ENCODE data around the gene ELANE. TPM values are rescaled to one million over a fixed set of nuclear protein-coding genes. Genes with fewer than 3 reads are reported as not detected.
A peak's percentile ranks its signal among the peaks of the same experiment; 100 is the strongest.

Gene ELANE
- 1.6 TPM for total RNA-seq
- long read RNA-seq, partial matches to known transcripts = 0 of 3 reads
- long read RNA-seq, other reads (novel, unspliced or antisense) = 3 of 3 reads

DNA sequence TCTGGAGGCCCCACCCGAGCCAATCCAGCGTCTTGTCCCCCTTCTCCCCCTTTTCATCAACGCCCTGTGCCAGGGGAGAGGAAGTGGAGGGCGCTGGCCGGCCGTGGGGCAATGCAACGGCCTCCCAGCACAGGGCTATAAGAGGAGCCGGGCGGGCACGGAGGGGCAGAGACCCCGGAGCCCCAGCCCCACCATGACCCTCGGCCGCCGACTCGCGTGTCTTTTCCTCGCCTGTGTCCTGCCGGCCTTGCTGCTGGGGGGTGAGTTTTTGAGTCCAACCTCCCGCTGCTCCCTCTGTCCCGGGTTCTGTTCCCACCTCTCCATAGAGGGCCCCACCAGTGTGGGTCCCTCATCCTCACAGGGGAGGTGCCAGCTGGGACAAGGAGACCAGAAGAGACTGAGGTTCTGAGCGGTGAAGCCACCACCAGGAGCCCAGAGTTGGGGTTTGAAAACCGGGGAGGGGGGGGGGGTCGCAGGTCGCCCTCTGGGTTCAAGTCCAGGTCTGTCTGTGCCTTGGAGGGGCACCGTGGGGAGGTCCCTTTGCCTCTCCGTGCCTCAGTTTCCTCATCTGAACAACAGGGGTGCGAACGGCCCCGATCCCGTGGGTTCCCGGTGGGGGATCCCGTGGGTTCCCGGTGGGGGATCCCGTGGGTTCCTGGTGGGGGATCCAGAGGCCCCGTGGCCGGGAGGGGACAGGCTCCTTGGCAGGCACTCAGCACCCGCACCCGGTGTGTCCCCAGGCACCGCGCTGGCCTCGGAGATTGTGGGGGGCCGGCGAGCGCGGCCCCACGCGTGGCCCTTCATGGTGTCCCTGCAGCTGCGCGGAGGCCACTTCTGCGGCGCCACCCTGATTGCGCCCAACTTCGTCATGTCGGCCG is at the start of gene ELANE:
TSS of gene ELANE (plus strand) at position 168 of the 878 bp plus-strand sequence. CDS start at position 194, 26 bp downstream.
- intact Hi-C loops (cut with DNase I) = no loop called here
- ATAC-seq (no peak), DNase-seq (ENCODE audit: missing footprints) (no peak)

DNA sequence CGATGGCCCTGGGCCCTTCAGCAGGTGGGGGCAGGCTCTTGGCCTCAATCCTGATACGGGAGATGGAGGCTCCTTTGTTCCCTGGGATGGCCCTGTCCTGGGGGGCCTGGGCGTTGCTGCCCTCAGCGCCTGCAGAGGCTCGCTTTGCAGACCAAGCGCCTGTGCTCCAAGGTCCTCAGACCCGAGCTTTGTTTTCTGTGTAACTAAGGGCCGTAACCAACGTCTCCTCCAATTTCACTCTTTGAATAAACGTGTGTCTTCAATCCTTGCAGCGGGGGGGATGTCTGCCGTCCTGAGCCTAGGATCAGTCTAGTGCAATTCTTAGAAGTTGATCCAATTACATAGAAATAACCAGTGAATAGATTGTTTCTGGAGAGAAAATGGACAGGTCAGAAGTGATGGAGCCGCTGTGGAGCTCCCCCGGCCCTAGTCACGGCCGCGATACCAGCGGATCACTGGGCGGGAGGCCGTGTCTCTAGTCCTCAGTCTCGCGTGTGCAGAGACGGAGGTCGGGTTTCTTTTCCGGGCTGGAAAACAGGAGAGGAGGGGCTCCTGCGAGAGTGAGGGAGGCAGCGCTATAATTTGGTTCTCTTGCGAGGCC is 49.5 kb upstream of the ELANE start:
- DNase-seq (ENCODE audit: missing footprints) = no peak
- intact Hi-C loops (cut with DNase I) = loop anchor here (5.0 kb wide), 1 partner anchor 45 kb away; no protein-coding TSS in a partner anchor

DNA sequence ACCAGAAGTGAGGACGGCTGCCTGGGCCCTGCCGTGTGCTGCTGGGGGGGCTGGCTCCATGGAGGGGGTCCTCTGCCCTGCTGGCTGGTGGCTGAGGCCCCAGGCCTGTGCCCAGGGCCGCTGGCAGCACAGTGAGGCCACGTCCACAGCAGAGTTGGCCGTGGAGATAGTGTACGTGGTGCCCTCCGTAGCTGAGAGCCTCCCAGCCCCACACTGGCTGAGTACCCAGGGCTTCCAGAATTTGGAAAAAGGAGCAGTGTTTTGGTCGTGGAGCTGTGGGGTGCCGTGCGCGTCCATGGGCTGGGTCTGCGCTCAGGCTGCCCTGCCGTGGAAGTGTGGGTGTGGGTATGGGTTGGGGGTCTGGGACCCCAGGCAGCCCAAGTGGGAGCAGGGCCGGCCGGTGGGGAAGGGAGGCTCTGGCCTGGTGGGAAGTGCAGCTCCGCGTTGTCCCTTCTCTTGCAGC is 49.0 kb upstream of the ELANE start:
- DNase-seq (ENCODE audit: missing footprints) (peak; percentile 13), ATAC-seq (no peak)
- intact Hi-C loops (cut with DNase I) = loop anchor here (5.0 kb wide), 1 partner anchor 44 kb away; no protein-coding TSS in a partner anchor

More for the DNA sequence above, 49.5 kb upstream of the ELANE start:
- no peak for ATAC-seq

DNA sequence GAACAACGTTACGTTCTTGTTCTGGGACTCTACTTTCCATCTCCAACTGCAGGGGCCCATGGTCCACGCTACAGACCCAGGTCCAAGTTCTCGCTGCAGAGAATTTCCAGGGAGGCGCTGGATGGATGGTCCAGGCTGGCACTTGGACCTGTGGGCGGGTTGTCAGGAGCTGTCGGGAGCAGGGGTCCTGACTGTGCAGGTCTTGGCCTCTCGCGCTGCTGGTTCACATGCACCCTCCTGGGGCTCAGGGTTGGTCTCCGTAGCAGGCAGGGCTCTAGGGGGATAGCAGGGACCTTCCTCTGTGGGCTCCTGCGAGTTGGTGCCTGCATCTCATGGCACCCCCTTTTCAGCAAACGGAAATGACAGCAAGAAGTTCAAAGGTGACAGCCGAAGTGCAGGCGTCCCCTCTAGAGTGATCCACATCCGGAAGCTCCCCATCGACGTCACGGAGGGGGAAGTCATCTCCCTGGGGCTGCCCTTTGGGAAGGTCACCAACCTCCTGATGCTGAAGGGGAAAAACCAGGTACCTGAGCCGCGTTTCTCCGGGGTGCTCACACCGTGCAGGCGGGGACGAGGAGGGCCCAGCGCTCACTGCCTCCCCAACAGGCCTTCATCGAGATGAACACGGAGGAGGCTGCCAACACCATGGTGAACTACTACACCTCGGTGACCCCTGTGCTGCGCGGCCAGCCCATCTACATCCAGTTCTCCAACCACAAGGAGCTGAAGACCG is 48.3 kb upstream of the ELANE start:
- ATAC-seq (no peak), DNase-seq (ENCODE audit: missing footprints) (peak; percentile 32)
- intact Hi-C loops (cut with DNase I) = loop anchor here (5.0 kb wide), 1 partner anchor 43 kb away; no protein-coding TSS in a partner anchor

DNA sequence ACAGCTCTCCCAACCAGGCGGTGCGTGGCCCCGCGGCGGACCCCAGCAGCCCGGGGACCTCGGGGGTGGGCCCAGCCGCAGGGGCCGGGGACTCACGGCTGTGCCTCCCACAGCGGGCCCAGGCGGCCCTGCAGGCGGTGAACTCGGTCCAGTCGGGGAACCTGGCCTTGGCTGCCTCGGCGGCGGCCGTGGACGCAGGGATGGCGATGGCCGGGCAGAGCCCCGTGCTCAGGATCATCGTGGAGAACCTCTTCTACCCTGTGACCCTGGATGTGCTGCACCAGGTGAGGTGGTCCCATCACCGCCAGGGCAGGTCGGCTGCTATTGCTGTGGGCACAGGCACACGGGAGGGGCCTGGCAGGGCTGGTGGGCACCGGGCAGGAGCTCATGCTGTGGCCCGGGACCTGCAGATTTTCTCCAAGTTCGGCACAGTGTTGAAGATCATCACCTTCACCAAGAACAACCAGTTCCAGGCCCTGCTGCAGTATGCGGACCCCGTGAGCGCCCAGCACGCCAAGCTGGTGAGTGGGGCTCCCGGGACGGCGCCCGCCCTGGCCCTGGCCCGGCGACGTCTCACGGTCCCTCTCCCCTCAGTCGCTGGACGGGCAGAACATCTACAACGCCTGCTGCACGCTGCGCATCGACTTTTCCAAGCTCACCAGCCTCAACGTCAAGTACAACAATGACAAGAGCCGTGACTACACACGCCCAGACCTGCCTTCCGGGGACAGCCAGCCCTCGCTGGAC is 47.5 kb upstream of the ELANE start:
- DNase-seq (ENCODE audit: missing footprints) (peak; percentile 62), ATAC-seq (no peak)
- intact Hi-C loops (cut with DNase I) = loop anchor here (5.0 kb wide), 1 partner anchor 43 kb away; no protein-coding TSS in a partner anchor

DNA sequence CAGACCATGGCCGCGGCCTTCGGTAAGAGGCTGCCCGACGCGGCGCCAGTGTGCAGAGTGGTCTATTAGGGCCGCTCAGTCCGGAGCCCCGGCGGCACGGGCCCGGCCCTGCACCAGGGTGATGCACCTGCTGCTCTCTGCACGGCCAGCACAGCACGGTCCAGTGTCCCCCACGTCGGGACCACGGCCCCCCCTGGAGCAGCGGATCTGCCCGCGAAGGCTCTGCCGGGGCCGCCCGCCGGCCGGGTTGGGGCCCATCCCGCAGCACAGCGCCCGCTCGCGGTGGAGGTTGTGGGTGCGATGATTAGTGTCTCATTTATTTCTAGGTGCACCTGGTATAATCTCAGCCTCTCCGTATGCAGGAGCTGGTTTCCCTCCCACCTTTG is 46.9 kb upstream of the ELANE start:
- intact Hi-C loops (cut with DNase I) = no loop called here
- peak; percentile 62 for DNase-seq (ENCODE audit: missing footprints)
- no peak for ATAC-seq

DNA sequence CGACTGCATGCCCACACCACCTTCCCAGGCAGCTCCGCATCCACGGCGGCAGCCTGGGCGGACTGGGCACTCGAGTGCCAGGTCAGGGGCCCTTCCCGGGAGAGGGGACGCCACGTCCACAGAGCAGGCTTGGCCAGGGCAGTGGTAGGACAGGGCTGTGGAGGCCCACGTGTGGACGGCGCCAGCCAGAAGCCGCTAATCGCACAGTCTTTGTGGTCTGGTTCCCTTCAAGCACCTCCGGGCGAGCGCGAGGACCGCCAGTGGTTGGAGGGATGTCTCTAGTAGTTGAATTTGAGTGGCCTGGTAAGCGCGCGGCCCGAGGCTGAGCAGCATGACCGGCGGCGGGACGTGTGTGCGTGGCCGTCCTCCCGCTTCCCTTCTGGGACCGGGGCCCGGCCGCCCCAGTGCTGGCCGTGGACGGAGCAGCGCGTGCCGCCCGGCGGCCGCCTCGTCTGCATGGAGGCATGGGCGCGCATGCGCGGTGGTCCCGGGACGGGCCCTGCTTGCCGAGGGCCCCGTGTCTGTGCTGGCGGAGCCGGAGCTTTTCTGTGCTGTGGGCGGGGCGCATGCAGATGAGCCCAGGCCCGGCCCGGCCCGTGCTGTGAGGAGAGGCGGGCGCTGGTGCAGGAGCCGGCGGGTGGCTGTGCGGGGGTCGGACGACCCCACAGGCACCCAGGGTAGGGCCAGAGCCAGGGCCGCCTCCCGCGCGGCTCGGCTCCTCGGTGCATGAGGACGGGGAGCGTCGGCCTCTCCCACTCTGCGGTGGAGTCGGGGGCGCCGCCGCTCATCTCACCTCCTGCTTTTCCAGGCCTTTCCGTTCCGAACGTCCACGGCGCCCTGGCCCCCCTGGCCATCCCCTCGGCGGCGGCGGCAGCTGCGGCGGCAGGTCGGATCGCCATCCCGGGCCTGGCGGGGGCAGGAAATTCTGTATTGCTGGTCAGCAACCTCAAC is 46.2 kb upstream of the ELANE start:
- DNase-seq (ENCODE audit: missing footprints) (peak; percentile 66), ATAC-seq (no peak)
- intact Hi-C loops (cut with DNase I) = no loop called here

DNA sequence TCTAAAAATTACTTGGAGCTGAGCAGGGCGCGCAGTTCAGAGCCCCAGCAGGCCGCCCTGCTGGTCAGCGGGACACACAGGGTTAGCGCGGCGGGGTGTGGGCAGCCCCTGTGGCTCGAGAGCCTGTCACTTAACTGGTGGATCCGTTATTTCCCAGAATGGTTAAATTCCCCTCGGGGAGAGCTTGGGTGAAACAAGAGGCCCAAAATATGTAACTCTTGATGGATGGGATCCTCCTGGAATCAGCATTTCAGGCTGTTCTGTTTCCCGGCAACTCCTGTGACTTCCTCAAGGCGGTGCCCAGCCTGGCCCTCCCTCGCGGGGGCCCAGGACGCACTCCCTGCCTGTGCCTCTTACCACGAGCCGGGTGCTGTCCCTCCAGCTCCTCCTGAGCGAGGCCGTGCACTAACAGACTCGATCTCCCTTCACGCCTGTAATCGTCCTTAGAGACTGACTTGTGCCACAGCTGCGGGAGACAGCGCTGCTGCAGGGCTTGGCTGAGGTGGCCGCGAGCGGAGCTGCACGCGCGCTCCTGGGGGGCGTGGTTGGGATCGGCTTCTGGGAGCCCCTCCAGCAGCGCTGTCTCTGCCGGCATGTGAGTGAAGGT is 45.2 kb upstream of the ELANE start:
- no peak for DNase-seq (ENCODE audit: missing footprints)
- no peak for ATAC-seq
- intact Hi-C loops (cut with DNase I) = no loop called here

DNA sequence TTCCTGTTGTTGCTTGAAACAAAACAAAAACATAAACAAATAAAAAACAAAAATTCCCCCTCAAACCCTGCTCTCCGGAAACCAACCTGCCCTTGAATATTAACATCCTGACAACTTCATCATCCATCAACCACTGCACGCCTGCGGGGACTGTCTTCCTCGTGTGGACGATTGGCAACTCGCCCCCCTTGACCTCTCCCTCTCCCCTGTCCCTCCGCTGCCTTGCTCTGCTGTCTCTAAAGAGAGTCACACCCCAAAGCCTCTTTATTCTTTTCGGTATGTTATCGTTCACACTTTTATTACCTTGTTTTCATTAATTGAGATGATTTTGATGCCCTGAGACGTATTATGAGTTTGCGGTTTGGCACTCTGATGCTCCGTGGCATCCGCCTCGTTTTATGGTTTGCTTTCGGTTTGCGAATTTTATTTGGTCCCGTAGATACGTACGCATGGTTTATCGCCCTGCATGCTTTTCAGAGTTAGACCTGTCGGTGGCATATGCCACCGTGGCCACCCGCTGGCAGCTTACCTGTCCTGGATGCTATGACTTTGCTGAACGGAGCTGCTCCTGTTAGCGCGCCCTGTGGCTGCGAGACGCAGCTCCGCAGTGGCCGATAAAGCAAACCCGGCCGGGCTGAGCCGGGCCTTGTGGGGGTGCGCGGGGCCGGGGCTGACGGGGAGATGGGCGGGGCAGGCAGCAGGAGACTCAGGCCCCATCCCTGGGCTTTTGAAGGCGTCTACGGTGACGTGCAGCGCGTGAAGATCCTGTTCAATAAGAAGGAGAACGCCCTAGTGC is 44.3 kb upstream of the ELANE start:
- ATAC-seq = no peak

DNA sequence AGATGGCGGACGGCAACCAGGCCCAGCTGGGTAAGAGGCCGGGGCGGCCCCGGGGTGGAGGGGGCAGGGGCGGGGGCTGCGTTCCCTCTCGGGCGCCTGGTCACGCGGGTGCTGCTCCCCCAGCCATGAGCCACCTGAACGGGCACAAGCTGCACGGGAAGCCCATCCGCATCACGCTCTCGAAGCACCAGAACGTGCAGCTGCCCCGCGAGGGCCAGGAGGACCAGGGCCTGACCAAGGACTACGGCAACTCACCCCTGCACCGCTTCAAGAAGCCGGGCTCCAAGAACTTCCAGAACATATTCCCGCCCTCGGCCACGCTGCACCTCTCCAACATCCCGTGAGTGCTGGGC is 43.7 kb upstream of the ELANE start:
- DNase-seq (ENCODE audit: missing footprints) = no peak
- intact Hi-C loops (cut with DNase I) = no loop called here
- ATAC-seq = no peak

More for the DNA sequence above, 44.3 kb upstream of the ELANE start:
- intact Hi-C loops (cut with DNase I) = no loop called here
- DNase-seq (ENCODE audit: missing footprints) = no peak

DNA sequence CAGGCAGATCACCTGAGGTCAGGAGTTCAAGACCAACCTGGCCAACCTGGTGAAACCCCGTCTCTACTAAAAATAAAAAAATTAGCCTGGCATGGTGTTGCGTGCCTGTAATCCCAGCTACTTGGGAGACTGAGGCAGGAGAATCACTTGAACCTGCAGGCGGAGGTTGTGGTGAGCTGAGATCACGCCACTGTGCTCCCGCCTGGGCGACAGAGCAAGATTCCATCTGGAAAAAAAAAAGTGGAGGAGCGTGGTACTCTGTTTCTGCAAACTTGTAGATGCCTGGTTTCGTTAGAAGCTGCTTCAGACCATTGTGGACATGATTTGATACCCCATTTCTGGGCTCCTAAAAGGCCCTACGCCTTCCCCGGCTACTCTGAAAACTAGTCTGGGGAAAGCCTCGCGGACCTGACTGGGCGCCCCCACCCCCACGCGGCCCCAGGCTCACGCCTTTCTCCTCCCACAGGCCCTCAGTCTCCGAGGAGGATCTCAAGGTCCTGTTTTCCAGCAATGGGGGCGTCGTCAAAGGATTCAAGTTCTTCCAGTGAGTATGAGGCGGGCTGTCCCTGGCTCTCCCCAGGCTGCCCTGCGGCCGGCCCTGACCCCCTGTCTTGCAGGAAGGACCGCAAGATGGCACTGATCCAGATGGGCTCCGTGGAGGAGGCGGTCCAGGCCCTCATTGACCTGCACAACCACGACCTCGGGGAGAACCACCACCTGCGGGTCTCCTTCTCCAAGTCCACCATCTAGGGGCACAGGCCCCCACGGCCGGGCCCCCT is 41.8 kb upstream of the ELANE start:
- peak; percentile 60 for DNase-seq (ENCODE audit: missing footprints)
- no peak for ATAC-seq
- intact Hi-C loops (cut with DNase I) = no loop called here

DNA sequence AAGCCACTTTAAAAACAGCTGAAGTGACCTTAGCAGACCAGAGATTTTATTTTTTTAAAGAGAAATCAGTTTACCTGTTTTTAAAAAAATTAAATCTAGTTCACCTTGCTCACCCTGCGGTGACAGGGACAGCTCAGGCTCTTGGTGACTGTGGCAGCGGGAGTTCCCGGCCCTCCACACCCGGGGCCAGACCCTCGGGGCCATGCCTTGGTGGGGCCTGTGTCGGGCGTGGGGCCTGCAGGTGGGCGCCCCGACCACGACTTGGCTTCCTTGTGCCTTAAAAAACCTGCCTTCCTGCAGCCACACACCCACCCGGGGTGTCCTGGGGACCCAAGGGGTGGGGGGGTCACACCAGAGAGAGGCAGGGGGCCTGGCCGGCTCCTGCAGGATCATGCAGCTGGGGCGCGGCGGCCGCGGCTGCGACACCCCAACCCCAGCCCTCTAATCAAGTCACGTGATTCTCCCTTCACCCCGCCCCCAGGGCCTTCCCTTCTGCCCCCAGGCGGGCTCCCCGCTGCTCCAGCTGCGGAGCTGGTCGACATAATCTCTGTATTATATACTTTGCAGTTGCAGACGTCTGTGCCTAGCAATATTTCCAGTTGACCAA is 41.1 kb upstream of the ELANE start:
- intact Hi-C loops (cut with DNase I) = no loop called here
- ATAC-seq (no peak), DNase-seq (ENCODE audit: missing footprints) (no peak)

DNA sequence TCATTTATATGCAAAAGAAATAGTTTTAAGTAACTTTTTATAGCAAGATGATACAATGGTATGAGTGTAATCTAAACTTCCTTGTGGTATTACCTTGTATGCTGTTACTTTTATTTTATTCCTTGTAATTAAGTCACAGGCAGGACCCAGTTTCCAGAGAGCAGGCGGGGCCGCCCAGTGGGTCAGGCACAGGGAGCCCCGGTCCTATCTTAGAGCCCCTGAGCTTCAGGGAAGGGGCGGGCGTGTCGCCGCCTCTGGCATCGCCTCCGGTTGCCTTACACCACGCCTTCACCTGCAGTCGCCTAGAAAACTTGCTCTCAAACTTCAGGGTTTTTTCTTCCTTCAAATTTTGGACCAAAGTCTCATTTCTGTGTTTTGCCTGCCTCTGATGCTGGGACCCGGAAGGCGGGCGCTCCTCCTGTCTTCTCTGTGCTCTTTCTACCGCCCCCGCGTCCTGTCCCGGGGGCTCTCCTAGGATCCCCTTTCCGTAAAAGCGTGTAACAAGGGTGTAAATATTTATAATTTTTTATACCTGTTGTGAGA is 40.5 kb upstream of the ELANE start:
- intact Hi-C loops (cut with DNase I) = no loop called here
- DNase-seq (ENCODE audit: missing footprints) = no peak
- ATAC-seq = no peak

DNA sequence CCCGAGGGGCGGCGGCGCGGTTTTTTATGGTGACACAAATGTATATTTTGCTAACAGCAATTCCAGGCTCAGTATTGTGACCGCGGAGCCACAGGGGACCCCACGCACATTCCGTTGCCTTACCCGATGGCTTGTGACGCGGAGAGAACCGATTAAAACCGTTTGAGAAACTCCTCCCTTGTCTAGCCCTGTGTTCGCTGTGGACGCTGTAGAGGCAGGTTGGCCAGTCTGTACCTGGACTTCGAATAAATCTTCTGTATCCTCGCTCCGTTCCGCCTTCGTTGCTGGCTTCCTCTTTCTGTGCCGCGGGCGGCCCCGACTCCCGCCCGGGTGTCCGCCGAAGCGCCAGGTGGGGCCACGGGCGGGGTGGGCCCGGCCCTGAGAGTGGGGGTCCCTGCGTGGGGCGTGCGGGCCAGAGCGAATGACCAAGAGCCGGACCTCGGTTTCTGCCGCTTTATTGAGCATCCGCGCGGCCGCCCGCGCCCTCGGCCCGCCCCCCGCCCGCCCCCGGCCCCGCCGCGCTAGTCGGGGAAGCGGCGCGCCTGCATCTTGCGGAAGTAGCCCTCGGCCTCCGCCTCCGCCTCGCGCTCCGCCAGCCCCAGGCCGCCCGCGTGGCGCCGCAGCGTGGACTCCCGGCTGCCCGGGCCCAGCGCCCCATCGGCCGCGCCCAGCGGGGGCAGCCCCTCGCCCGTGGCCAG is 39.9 kb upstream of the ELANE start:
- ATAC-seq (no peak), DNase-seq (ENCODE audit: missing footprints) (no peak)
- intact Hi-C loops (cut with DNase I) = no loop called here
